ENCODE results near the gene JMJD4.

Gene JMJD4, protein sequence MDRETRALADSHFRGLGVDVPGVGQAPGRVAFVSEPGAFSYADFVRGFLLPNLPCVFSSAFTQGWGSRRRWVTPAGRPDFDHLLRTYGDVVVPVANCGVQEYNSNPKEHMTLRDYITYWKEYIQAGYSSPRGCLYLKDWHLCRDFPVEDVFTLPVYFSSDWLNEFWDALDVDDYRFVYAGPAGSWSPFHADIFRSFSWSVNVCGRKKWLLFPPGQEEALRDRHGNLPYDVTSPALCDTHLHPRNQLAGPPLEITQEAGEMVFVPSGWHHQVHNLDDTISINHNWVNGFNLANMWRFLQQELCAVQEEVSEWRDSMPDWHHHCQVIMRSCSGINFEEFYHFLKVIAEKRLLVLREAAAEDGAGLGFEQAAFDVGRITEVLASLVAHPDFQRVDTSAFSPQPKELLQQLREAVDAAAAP

DNA sequence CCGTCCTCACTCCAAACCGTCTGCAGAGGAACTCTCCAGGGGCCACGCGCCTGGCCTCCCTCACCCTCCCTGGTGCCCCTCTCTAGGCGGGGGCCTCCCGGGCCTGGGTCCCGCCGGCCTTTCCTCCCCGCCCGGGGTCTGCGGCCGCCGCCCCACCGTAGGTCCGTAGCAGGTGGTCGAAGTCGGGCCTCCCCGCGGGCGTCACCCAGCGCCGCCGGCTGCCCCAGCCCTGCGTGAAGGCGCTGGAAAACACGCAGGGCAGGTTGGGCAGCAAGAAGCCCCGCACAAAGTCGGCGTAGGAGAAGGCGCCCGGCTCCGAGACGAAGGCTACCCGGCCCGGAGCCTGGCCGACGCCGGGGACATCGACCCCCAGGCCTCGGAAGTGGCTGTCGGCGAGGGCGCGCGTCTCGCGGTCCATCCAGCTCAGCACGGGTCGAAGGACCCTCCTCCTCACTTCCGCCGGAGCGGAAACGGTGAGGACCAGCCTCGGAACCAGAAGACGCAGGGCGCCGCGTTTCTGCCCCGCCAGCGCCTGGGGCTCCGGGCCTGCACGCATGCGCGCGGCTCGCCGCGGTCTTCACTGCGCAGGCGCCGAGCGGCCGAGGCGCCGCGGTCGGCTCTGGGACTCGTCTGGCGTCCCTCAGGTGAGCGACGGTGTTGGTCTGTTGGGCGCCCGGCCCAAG, at the start of gene JMJD4, which contains the start of gene SNAP47:
TSS of gene JMJD4 (minus strand) at position 447 of the 683 bp plus-strand sequence. CDS start at position 418, 29 bp downstream.
TSS of gene SNAP47 (plus strand) at position 580 of the 683 bp plus-strand sequence. CDS start 12,302 bp downstream, outside the sequence.
- FAIRE-seq, result no peak

DNA sequence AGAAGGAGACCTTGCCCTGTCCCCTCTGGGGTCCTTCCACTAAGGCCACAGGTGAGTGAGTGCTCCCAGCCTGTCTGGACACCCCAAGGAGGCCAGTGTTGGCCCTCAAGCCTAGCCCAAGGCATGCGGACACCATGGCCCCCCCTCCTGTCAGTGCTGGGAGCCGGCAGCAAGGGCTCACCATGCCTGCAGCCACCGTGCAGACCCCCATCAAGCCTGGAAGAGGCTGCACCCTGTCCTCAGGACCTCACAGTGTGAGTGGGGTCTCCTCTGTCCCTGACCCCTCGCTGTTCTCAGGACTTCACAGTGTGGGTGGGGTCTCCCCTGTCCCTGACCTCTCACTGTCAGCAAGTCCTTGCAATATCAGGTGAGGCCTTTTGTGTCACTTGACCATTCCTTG, 47.1 kb upstream of the JMJD4 start:
- FAIRE-seq, result no peak

DNA sequence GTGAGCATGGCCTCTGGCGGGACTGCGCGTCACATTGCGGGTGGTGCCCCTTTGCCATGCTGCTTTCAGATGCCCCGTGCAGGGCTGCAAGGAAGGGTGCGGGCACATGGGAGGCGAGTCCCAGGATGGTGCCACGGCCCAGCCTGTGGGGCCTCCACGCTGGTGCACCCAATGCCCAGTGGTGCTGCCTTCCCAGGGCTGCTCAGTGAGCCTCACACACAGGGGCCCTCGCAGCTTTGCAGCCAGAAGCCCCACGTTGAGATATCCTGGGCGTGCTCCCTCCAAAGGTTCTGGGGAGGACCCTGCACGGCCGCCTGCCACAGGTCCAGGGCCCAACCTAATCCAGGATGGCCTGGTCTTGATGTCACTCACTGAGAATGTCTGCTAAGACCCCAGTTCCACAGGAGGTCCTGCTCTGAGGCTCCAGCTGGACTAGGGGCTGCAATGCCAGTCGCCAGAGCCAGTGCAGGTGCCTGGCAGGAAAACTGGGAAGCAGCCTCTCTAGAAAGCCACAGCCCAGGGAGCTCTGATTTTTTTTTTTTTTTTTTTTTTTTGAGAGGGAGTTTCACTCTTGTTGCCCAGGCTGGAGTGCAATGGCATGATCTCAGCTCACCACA, 46.3 kb upstream of the JMJD4 start:
- no peak for FAIRE-seq

DNA sequence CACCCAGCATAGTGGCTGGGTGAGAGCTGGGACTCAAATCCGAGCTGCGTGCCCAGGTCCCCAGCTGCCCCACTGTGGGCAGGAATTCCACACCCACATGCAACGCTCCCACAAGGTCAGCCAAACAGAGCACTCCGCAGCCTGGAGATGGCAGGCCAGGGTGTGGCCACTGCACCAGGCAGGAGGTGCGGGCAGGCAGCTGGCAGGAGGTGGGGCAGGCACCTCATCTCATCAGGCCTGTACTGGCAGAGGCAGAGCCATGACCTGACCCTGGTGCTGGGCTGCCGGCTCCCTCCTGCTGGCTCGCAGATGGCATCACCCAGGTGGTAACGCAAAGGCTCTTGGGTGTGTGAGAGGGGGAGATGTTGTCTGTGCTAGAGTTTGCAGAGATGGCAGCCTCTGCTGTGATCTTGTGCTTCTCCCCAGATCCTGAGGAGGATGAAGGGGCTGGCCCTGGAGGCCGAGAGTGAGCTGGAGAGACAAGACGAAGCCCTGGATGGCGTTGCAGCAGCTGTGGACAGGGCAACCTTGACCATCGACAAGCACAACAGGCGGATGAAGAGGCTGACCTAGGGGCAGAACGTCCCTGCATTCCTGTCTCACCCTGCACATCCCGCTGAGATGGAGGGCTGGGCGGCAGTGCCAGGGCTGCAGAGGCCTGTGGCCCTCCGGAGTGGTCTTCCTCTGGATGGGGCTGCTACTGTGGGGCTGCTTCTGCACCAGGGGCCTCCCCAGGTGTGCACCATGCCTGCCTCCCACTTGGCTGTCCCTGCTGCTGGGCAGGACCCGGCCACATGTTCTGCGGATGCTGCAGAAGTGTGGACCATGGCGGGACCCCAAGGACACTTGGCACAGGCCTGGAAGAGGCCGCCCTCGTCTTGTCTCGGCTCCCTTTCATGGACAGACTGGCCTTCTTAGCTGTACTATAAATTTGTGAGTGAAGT, 45.3 kb upstream of the JMJD4 start:
- no peak for FAIRE-seq

DNA sequence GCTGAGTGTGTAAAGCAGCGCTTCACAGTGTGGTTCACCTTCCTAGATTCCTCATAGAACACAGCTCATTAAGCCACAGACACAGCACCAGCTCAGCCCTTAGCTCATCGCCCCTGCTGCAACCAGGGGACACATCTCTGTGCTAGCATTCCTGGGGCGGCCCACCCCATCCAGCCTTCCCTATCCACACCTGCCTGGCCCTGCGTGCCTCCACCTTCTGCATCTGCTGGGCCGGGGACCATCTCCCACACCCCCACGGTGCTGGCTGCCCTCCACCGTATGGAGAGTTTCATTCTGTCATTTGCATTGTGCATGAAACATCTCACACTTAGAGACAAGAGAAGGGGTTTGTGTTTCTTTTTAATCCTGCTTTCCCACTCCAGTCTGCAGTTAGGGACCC, 44.6 kb upstream of the JMJD4 start:
- FAIRE-seq, result no peak

DNA sequence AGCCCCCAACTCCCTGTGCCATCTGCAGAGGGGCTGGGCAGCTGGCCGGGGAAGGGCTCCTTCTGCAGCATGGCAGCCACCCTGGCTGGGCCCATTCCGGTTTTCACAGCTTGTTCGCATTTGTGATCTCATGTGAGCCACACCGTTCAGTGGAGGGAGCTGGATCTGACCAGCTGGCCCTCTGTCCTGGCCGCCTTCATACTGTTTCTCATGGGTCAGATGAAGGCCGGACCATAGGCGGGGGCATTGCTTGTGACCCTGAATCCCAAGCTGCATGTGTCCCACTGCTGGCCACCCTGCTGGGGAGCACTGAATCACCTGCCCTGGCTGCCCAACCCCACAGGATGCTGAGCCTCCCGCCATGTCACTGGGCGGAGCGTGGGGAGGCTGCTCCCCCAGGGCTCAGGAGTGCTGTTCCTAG, 43.9 kb upstream of the JMJD4 start:
- FAIRE-seq, result no peak

DNA sequence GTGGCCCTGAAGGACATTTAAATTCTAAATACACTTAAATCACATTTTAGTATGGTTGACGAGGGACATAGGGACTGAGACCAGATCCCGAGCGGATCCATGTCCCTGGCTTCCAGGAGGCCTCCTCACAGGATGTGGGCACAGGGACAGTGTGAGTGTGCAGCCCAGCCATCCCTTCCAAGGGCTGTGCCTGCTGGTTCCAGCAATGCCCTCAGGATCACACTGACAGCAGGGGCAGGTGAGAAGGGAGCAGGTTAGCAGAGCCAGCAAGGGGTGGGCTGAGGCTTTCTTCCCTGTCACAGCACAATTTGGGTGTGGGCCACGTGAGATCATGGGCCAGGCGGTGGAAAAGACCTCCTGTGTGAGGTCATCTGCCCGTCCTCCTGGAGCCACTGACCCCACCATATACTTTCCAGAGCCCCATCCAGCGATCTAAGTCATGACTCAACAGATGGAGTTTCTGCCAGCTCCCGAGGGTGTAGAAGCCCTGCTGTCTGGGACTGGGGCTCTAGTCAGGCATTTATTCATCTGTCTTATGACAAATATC, 43.4 kb upstream of the JMJD4 start:
- FAIRE-seq, result no peak

DNA sequence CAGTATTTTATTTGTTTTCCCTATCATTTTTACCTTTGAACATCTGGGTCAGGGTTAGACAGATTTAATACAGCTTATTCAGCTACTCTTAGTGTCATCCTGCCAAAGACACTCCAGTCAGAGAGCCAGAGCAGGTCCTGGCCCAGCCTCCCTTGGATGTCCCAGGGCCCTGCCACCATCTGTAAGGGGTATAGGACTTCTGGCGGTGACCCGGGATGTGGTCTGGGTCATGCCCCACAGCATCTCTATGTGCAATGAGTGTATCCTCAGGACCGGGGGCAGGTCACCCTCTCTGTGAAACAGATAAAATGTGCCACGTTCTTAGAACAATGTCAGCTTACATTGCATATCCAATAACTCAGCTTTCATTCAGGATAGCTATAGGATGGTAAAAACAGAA, 42.5 kb upstream of the JMJD4 start:
- FAIRE-seq, result no peak

DNA sequence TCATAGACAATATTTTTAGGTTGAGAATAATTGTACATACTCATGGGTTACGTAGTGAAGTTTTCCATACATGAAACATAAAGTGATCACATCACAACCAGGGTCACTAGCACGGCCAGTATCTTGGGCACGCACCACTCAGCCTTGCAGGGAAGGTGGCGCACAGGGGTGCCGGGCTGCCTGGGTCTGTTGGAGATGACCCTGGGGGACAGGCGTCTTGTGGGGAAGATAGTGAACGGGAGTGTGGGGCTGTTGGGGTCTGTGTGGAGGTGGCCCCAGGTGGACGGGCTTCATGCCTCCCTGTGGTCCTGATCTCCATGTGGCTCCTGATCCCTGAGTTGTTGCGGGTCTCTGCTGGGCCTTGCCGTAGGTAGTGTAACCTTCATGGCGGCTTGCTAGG, 42.1 kb upstream of the JMJD4 start:
- FAIRE-seq, result no peak

DNA sequence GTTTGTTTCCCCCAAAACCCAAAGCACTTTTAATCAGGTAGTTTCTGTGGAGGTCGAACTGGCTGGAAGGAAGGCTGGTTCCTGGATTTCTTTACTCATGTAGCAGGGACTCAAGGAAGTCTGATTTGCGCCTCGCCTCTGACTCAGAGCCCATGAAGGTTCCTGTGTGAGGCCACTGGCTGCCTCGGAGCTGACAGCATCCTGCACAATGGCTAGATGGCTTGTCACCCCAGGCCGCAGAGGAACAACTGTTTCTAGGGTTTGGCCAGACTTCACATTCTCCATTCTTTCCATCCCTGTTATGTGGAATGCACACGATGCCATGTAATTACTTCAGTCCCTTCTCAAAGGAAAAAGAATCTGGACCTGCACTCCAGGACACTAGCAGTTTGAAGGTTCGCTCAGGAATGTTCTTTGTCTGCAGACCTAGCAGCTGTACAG, 41.2 kb upstream of the JMJD4 start:
- no peak for FAIRE-seq

DNA sequence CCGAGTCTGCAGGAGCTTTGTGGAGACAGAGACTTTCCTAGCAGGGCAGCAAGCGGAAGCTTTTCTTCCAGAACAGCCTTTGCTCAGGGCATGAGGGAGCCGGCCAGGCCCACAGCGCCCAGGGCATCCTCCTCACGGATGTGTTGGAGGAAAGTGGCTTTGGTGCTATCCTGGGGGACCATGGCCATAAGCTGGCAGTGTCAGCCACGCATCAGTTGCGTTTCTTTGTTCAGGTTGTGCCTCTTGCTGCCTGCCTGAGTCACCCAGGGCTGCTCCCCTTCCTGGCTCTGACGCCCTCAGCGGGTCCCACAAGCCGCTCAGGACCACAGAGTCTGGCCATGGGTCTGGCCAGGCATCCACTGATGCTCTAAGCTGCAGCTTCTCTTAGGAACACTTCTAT, 40.7 kb upstream of the JMJD4 start:
- no peak for FAIRE-seq

DNA sequence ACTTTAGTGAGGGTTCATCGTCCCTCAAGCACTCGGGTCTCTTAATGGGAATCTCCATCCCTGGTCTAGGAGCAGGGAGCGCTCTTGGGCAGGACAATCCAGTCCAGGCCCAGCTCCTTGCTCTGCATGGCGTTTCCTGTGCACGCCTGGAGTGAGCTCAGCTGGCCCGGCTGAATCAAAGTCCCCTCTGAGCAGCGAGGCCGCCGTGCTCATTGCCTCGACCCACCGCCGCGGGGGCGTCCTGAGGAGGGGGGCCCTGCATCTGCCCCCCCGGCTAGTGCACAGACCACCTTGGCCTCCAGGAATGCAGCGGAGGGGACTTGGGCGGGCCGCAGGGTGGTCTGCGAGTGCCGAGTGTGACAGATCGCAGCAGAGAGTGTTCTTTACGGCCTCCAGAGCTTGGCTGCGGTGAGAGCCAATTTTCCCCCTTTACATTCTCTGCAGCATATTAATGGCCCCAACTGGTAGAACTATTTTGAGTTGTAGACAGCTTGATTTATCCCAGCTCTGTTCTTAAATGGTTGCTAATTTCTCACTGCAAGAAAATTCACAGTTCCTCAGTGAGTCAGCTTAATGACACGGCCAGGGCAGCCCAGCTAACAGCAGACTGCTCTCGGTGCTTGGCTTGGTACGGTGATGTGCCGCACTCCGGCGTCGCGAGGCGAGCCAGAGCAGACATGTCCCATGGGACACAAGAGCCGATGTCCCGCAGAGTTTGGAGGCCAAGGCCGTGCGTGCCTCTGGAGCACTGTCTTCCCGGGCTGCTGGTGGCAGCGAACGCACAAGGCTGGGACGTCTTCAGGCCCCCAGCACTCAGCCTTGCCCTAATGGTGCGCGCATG, 39.9 kb upstream of the JMJD4 start:
- no peak for FAIRE-seq

DNA sequence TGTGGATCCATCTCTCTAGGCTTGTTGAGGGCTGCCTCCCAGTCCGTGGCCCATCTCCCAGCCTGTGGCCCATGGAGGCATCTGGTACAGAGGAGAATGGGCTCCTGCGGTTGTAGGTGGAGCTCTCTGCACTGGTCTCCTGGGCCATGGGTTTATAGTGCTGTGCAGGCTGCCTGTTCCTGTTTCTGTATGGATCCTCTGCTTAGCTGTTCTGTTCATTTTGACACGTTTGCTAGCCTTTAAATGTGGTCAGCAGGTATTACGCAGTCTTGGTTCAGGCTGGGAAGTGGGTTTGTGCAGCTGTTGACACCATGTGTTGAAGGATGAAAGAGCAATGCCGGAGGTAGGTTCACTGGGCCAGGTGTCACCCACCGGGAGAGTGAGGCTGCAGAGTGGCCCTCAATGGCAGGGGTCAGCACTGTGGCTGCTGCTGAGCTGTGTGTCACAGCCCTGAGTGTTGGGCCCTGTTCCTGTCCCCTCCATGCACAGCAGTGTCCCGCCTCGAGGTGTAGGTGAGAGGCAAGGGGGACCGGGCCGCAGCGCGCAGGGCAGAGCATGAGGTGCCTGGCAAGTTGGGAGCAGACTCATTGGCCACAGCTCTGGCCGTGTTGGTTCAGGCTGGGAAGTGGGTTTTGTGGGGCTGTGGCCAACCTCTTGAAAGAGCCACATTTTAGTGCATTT, 39.1 kb upstream of the JMJD4 start:
- FAIRE-seq, result no peak

DNA sequence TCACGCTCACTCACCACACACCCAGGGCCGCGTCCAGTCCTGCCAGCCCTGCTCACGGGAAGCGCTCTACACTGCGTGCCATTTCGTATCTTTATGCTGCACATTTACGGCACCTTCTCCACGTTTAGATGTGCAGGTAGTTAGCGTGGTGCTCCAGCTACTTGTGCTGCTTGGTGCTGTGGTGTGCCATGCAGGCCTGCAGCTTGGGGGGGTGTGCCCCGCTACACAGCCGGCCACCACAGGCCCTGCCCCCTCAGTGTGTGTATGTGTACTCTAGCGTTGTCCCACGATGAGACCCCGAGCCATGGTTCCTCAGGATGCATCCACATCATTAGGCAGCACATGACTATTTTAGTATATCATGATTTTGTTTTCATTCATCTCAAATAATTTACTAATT, 38.5 kb upstream of the JMJD4 start:
- no peak for FAIRE-seq

DNA sequence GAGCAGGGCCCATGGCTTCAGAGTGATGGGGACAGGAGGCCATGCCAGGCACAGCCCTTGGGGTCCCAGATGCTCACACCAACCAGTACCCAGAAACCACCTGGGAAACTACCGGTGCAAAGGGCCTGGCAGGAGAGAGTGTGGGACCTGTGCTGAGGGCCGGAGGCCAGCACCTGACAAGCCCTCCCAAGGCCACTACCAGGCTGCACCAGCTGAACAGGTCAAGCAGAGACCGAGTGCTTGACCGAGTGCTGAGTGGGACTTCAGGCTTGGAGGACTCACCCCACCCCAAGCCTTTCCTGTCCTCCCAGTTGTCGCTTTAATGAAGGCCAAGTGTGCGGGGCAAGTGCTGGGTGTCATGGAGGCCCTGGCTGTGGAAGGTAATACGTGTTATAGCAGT, 36.7 kb upstream of the JMJD4 start:
- no peak for FAIRE-seq

DNA sequence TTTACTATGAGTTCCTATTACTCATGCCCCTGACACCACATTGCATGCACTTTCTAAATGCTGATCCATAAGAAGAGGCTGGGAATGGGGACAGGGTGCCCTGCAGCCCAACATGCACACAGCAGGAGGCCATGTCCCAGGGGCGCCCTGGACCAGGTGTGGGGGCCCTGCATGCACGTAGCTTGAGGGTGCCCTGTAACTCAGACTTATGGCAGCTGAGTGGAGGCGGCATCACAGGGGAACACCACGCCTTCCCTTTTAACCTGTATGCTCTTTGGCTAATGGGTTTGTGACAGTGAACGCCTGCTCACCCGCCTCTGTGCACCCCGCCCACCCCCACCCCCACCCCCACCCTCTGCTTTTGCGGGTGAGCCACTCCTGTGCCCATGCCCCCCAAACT, 36.2 kb upstream of the JMJD4 start:
- no peak for FAIRE-seq

DNA sequence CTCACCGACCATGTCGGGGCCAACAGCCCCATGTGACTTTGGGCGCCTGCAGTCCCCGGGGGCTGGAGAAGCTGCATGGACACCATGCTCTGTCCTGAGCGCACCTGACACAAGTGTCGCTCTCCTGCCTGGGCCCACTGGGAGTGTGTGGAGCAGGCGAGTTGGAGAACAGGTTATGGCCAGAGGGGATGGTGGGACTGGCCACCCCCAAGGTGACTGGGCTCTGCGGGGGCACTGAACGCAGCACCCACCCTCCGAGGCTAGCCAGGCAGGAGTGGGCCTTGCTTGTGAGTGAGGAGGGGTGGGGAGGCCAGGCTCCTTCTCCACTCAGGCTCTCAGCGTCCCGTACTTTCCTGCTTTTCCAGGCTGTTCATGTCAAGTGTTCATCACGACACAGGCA, 35.7 kb upstream of the JMJD4 start:
- FAIRE-seq, result no peak

DNA sequence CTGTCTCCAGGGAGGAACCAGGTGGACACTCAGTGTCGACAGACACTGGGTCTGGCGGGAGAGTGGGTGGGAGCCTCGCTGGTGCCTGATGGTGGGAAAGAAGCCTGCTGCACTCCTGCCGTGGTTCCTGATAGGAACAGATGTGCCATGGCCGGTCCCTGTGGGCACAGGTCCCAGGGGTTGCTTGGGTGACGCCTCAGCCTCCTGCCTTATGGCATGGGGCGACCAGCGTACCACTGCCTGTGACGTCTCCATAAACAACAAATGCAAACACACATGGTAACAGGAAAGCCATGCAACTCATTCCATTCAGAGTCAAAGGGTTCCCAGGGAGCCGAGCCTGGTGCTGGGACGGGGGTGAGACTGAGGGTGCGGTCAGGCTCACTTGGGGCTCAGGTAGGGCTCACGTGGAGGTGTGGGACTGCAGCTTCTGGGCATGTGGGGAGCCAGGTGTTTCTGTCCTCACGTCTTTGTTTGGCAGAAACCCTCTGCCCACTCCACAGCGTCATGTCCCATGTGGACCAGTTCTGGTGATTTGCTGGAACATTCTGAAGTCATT, 34.9 kb upstream of the JMJD4 start:
- FAIRE-seq, result no peak

DNA sequence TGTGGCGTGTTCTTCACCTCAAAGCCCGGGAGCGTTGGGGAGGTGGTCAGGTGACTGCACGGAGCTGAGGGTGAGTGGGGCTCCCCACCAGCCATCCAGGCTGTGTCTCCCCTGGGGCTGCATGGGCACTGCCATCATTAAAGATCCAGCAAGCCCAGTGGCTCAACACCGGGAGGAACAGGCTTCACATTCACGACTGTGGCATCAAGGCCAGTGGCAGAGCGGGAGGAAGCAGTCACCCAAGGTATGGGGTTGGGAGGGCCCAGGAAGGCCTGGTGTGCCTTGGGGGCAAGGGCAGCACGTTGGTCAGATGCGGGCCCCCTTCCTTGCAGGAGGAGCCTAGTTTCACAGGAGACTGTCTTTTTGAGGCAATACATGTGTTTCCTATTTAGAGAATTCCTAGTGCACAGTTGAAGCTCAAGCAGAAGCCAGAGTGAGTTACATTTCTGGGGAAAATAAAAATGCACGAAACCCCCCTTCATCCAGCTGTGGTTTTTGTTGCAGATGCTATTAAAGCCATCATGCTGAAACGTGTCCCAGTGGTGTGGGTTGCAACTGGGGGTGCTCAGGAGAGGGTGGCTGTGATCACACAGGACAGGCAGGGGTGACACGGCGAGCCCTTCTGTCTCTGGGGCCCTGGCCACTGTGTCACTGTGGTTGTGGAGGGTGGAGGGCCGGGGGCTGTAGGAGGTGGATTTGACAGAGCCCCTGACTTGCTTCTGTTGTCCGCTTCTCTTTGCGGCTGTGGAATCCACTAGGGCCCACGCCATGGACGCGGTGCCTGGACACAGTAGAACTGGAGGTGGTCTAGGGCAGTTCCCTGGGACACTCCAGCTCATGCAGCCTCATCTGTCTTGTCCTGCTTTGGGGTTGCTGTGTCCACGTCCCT, 34.2 kb upstream of the JMJD4 start:
- no peak for FAIRE-seq

Data from islet of Langerhans (tissue), 1 donor.